RPMI7951 (cell line): ENCODE data around the gene GALNT18. TPM values are rescaled to one million over a fixed set of nuclear protein-coding genes. Genes with fewer than 3 reads are reported as not detected.
A peak's percentile ranks its signal among the peaks of the same experiment; 100 is the strongest.

ENCODE experiments used
- DNase-seq: peaks from one replicate; pipeline ENCODE4 v3.0.0-alpha.2; 2012; ENCODE audit warnings: low read depth
- total RNA-seq: library from RNA; depleted of rRNA; stranded (reverse); fragments of >200 nt; shearing (Covaris generic); gene quantifications from 2 replicates; pipeline ENCODE4 v1.2.3, GENCODE V29; 2014

GALNT18 gene
- total RNA-seq, 1 experiment from 2014 or later = 12.3 TPM

DNA sequence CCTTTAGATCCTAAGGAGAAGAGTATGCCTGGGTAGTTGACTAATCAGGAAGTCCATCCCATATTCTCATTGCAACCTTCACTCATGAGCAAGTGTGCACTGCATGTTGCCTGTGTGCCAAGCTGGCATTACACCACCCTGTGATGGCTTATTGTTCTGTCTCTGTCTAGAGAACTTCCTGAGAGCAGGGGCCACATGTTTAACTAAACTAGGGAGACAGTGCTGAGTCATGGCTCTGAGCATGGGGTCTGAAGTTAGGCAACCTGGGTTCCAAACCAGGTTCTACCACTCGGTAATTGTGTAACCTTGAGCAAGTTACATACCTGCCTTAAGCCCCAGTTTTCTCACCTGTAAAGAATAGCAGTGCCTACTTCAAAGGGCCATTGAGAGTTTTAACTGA lies 308.4 kb downstream of the GALNT18 start:
- peak; percentile 65 for DNase-seq

DNA sequence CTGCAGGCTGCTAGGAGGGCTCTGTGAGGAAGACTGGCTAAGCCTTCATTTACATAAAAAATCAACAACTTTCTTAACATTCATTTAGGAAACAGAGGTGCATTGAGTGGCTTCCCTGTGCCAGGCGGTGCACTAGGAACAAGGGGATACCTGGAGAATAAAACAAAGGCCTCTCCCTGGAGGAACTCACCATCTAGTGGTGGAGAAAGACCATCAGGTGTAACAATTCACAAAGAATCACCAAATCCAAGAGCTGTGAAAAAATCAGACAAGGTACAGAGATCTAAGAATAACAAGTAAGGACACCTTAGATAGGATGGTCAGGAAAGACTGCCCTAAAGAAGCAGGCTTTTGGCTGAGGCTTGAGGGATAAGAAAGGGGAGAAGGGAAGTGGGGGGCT lies 309.1 kb downstream of the GALNT18 start:
- DNase-seq = no peak

DNA sequence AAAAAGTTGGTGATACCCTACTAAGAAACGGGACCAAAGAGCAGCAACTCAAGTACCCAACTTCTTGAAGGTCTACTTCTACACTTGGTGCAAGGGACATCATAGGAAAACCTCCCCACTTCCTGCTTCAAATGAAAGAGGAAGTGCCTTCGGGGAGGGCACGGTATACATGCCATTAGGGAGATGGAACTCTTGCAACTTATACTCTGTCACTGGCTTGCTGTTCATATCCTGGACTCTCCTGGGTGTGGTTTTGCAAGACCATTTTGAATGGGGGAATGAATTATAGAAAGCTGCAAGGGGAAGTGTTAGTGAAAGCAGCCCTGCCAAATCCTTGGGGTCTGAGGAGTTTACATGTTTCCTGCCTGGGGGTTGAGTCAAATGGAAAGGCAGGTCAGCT lies 310.6 kb downstream of the GALNT18 start:
- DNase-seq = no peak

DNA sequence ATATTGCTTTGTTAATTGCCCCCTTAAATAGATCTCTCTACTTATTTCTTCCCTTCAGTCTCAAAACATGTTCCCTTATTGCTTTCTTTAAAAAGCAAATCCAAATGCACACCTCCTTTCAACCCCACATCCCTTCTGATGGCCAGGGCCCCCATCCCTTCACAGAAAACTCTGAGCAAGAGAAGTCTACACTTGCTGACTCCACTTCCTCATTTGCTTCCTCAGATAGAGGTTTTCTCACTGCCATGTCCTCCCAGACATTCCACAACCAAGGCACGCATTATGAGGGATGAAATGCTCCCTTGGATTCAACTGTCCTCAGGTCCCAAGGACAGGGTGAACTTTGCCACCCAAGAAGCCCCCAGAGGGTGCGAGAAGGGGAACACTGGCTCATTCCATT lies 311.9 kb downstream of the GALNT18 start:
- DNase-seq = no peak

DNA sequence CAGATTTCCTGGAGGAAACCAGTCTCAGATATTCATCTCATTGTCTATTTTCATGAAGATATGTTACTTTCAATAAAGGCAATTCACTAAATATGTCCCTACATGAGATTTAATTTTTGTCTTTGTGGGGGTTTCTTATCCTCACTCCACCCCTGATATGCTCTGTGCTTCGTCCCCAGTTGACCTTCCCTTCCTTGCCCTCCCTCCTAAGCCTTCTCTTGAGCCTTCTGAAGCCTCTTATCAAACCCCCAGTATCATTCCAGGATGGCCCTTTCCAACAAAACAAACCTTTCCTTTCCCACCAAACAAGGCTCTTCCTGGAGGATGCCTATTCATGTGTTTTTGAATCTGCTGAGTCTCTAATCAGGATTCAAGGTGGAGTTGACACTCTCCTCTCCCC lies 313.6 kb downstream of the GALNT18 start:
- DNase-seq = no peak

DNA sequence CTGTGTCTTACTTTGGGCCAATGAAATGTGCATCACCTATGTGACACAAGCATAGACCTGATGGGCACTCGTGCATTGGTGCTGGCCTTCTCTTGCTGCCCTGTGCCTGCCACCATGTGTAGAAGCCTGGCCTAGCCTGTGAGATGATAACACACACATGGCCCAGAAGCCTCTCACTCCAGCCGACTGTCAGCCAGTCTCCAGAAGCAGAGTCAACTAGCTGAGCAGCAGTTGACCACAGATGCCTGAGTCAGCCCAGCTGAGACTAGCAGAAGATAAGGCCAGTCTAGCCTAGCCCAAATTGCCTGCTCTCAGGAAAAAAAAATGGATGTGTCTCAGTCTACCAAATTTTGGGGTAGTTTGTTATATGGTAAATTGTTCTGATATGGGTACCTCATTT lies 314.9 kb downstream of the GALNT18 start:
- peak; percentile 48 for DNase-seq

DNA sequence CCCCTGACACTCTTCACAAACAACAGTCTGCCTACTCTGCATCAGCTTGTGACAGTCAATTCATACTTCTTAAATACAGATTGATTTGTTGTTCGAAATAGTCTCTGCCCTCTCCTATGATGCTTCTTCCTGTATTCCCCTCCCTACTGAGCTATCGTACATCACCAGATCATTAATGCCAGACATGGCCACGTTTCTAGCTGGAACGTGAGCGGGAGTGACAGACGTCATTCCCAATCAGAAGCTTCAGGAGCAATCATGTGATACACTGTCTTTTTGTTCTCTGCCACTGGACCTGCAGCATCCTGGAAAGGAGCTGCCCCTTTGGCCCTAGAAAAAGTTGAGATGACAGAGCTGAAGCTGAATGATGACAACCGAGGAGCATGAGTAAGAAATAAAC lies 317.3 kb downstream of the GALNT18 start:
- DNase-seq = no peak

DNA sequence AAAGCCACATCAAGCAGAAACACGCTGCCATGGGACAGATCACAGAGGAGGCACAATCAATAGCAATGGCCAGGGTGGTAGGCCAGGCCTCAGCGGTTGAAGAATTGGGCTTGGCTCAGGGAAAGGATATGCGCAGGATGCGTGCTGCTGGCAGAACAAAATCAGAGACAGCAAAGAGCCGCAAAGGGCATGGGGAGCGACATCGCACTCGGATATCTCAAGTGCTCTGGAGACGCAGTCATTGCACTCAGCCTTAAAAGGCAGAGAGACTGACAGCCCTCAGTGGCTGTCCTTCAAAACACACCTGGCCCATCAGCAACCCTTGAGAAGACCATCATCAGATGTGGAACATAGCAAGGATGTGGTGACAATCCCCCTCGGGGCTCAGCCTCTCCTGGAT lies 319.2 kb downstream of the GALNT18 start:
- no peak for DNase-seq

DNA sequence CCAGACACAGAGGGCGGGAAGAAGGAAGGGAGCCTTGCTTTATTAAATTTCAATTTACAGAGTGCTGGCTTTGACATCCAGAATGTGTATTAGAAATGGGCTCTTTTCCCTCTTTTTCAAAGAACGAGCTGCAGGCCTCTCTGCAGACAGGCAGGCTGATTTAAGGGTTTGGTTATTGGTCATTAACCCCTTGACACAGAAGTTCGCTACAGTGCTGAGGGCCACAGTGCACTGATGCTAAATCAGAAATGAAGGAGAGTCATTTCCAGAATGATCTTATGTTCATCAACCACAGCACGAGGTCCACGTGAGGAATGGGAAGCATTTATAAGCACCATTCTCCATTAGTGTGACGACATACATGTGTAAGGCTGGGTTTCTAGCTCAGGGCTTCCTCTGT lies 320.6 kb downstream of the GALNT18 start:
- no peak for DNase-seq

DNA sequence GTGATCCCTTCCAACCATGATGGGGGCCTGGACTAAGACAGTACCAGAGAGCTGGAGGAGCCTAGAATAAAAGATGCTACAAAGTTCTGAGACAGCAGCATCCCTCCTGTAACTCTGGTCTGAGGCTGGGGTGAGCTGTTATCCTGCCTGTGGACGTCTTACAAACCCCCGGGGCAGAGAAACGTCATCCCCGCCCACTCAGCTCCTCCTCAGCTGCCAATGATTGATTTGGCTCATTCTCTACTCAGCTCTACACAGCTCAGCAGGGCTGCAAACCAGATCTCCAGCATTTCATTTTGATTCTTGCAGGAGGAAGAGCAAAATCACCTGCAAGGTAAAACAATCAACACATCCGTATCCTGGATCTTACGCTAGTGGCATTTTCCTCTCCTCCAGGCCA lies 324.2 kb downstream of the GALNT18 start:
- DNase-seq = peak; percentile 15

DNA sequence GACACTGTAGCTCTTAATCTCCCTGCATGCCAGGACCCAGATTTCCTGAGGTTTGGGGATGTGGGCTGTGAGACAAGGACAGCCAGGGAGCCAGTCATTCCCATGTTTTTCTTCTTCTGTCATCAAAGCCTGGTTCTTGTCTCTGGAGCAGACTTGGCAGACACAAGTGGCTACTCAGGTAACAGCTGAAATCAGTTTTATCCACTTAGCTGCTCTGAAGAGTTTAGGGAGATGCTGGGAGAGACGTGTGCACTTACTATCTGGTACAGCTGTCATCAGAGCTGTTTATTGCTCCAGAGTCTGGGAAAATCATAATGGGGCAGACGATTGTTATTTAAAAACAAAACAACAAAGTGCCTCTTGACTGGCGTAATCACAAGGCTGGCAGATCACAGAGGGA lies 325.4 kb downstream of the GALNT18 start:
- DNase-seq = no peak

DNA sequence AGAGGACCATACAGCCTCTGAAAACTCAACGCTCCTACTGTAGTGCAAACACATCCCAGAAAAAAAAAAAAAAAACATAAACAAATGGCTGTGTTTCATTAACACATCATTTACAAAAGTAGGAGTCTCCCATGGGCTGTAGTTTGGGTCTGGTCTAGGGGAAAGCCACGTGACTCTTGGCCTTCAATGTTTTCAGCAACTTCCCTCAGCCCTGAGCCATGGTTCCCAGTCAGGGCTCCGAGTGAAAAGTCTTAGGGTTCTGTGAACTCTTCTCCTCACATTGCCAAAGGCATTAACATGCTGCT lies 327.3 kb downstream of the GALNT18 start:
- DNase-seq = no peak

DNA sequence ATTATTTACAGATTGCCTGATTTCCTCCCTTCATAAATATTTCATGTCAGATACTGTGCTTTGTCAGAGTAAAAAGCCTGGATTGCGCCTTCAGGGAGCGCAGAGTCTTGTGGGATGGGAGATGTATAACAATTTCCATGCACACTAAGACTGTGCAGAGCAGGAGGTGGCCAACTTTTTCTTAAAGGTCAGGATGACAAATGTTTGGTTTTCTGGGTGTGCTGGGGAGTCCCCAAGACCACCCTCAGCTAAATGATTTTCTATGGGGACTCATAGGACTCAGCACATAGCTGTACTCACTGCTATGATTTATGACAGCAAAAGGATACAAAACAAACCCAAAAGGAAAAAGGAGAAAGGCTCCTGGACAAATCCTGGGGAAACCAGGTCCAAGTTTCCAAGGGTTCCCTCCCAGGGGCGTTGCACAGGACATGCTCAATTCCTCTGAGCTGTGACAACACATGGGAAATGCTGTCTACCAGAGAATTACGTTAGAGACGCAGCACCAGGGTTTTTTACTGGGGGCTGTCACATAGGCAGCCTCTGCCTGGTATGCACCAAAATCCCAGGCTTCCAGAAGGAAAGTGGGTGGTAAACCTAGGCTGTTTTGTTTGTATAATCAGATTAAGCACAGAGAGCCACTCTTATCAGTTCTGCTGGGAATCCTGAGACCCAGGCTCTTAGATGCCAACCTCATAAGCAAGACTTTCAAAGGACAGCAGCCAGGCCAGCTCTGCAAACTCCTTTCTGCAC lies 327.8 kb downstream of the GALNT18 start:
- no peak for DNase-seq

DNA sequence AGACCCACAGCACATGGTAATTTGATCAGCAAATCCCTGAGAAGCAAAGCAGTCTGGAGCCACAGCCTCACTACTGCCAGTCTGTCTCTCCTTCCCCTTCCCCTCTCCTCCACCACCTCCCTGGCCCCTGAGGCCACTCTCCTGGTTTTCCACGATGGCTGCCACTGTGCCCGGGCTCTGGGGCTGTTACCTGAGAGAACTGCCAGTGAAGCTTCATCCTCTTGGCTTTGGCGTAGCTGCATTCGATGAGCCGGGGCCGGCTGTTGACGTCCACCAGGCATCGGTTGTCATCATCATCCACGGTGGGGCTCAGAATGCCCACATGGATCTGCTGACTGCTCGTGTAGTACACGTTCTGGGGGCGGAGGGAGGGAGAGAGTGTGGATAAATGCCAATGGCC lies 329.0 kb downstream of the GALNT18 start:
- no peak for DNase-seq

DNA sequence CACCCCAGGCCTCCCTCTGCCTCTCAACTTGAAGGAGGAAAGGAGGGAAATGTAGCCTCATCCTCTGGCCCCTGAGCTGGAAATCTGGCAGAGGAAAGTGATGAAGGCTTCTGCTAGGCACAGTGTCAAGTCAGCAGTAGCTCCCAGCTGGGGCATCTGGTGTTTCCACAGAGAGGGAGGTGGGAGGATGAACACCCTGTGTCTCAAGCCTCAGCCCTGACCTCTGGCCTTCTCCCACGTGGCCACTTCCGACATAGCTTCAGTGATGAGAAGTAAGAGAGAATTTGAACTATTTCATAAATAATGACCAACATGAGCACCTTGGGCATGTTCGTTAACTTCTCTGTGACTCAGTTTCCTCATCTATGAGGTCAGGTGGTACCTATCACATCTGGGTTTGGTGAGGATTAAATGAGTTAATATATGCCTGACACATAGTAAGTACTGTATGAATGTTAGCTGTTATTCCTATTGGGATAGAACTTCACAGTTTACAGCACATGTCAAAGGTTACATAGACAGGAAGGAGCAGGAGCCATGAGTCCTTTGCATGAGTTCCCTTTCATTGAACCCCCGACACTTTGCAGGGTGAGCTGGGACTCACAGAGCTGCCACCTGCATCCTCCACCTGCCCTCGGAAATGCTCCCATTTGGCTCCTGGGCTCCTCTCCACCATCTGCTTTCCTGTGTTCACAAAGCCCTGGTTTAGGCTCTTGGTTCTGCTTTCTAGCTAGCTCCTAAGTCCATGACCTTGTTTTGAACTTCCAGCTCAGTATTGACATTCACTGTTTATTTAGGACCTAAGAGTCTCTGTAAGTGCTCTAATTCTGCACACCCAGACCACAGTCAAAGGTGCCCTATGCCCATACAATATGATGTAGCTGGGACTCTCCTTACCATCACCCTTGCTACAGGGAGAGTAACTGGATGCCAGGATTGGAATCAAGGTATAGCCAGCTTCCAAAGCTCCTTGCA lies 330.5 kb downstream of the GALNT18 start:
- DNase-seq = no peak

DNA sequence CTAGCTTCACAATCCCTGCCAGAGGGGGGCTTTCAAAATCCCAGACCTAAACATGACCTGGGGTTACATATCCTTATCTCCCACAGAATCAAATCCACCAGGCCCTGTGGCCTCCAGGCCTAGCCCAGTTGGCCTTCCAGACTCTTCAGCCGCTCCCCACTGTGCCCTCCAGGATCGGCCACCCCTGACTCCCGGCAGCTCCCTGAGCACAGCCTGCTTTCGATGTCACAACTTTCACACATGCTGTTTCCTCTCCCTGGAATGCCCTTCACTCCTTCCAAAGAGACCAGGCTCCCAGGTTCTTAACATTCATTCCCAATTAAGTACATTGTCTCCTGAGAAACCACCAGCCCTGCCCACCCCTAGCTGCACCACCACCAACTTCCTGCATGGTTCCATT lies 331.5 kb downstream of the GALNT18 start:
- no peak for DNase-seq

DNA sequence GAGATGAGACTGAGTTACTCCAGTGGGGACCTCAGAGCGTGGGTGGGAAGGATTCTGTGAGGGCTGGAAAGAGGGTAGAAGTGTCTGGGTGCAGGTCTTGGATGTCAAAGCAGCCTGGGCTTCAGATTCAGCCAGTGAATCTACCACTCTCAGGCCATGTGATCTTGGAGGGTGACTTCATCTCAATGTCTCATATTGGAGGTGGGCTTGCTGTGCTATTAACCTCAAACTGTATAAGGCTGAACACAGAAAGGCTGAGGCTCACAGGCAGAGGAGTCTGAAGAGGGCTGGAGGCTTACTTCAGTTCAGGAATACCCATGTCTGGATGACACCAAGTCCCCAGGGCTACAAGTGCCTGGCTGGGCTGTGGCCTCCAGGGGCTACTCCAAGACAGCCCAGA lies 332.1 kb downstream of the GALNT18 start:
- DNase-seq = no peak

DNA sequence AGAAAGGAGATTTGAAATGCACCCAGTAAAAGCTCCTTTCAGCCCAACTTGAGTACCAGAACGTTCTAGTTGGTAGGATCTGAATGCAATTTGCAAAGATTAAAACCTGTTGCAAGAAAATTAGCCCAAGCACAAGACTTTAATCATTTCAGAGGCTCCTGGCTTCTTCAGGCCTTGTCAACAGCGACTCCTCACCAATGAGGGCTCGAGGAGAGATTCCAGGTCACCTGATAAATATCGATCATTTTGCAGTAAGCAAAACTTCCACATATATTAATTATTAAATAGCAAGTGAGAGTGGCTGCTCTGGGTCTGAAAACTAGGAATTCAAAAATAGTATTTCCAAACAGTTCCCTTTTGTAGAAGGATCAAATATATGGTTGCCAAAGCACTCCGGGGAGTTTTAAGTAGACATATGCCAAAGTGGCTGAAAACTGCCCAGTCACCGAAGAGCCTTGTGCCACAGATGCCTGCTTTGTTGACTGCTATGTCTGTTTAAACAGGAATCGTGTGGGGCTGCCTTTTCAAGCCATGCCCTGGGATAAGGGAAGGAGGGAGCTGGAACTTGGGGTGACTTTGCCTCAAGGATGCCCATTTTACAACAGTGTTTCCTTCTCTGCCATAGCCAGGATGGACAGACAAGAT lies 332.7 kb downstream of the GALNT18 start:
- DNase-seq = no peak

DNA sequence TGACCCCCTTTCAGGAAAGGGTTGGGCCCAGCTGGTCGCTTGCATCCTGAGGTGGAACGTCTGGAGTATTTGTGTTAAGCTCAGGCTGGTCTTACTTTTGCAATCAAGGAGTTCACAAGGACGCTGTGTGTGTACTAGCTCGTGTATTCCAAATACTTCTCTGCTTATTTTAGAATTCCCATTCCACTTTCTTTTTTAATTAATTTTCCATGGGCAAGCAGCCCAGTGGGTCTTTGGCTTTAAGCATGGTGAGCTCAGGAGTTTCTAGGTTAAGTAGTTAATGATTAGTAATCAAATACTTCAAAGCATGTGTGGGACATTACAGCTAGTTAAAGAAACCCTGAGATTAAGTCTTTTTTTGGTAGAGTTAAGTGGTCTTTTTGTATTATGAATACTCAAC lies 337.3 kb downstream of the GALNT18 start:
- no peak for DNase-seq

DNA sequence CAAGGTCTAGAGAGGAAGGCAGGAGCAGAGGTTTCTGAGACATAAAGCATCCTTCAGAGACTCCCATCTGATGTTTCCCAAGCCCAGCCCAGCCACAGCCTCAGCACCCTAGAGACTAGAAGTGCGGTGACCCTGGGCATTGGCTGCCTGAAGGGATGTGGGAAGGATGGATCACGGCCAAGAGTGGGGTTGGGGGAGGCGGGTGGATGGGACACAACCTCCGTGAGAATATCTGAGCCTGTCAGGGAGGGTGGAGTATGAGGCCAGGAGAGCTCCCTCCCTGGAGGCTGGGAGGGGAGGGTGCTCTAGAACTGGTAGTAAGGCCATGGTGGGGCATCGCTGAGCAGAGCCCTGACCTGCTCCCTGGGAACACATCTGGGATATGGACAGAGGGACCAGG lies 340.2 kb downstream of the GALNT18 start:
- no peak for DNase-seq

DNA sequence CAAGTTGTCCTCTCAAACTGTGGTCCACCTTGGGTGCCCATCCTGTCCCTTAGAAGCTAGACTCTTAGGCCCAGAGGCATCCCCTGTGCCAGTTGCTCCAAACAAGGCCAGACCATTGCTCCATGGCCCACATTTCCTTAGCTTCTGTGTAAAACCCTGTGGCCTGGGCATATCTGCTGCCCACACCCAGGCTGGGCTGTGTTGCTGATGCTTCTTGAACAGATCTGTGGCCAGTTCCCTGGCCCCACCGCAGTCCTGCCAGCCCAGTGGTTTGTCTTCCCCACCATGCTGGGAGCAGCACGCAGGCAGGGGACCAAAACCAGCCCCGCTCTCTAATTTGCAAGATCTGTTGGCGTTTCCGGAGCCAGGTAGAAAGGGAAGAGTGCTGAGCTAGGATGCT lies 341.0 kb downstream of the GALNT18 start:
- no peak for DNase-seq

DNA sequence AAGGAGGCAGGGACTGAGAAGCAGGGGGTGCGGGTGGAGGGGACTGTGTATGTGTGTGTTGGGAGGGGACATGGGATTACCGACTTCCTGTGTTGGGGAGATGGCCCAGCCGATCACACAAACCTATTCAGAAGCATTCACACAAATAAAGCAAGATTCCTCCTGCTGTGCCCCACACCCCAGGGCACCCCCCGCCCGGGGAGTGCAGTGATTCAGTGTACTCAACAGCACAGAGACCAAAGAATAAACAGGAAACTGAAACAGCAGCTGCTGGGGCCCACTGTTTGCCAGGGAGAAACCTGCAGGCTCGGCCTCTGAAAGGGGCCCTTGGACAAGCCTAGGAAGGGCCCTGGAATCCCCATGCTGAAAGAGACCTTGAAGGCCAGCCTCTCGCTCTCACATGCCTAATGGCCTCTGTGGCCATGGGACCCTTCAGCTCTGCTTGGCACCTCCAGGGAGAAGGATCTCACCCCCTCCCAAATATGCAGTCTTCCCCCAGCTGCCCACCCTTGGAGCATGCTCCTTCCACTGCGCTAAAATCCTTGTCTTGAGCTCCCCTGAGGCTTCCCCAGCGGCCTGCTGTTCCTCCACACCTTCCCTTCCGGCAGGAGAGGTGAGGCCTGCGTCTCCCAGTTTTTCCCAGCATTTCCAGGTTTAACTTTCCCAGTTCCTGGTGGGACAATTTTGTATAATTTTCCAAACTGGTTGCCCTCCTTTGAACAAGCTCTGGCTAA lies 341.7 kb downstream of the GALNT18 start:
- DNase-seq = peak; percentile 19
